ENCODE measurements around the gene PTPRG.

Gene PTPRG

DNA sequence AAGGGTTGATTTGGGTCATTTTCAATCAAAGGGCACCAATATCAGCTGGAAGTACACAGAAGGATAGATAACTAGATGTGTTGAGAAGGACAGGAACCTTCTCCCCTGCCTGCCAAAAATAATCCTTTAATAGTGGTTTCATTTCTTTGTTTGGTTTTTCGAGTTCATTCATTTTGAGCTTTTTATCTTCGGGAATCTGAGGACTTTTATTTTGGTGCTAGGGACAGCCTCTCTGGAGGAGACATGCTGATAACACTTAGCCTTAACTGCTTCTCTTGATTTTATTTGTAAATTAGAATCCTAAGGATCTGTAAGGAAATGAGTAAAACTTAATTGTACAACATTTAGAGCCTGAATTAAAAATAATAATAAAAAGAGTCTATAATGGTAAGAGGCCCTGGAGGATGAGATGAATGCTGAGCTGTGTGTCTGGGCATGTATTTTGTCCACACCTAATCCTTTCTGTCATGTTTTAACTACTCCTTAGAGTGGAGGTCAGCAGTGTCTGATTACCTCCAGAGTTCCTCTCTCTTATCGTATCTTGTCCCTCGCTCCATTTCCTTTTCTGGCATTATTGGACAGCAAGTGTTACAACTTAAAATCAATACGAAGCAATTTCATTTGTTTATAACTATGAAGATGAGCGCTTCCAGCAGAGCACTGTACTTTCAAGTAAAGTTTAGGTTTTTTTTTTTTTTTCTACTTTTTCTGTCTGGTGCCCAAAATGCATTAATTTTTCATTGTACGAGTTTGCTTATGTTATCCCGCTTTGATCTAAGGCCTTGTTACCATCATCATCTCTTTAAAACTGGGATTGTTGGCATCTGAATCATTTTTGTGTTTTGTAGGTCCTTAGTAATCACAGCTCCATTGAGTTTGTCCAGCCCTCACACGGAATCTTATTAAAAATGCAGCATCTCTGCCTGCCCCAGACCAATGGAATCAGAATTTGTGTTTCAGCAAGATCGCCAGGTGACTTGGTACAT lies 22.8 kb downstream of the PTPRG start:
- Mint-ChIP-seq H3K9me3 (no peaks in the 10 kb centered on the region), H3K4me3 (no peak overlapping the region), H3K27me3 (no peaks in the 10 kb centered on the region), H3K4me1 (no peaks in the 10 kb centered on the region), H3K36me3 (no peaks in the 10 kb centered on the region), H3K27ac (no peak overlapping the region)
- ATAC-seq (replicated peaks), result no peak
- DNase-seq, result no peak

GRCh38 chr3:61589856-61590255 lies 28.5 kb downstream of the PTPRG start:
- no peak for ATAC-seq (replicated peaks)
- H3K4me1 Mint-ChIP-seq, result no peaks in the 10 kb centered on the region

GRCh38 chr3:61591300-61591699 lies 29.9 kb downstream of the PTPRG start:
- Mint-ChIP-seq H3K4me1 (no peaks in the 10 kb centered on the region), H3K27me3 (no peaks in the 10 kb centered on the region), H3K36me3 (no peaks in the 10 kb centered on the region), H3K27ac (no peak overlapping the region), H3K9me3 (no peaks in the 10 kb centered on the region), H3K4me3 (no peak overlapping the region)
- no peak for ATAC-seq (replicated peaks)
- no peak for DNase-seq

More at GRCh38 chr3:61589856-61590255, 28.5 kb downstream of the PTPRG start:
- H3K36me3 Mint-ChIP-seq, result no peaks in the 10 kb centered on the region
- no peaks in the 10 kb centered on the region for H3K9me3 Mint-ChIP-seq
- no peak overlapping the region for H3K4me3 Mint-ChIP-seq
- no peak overlapping the region for H3K27ac Mint-ChIP-seq
- no peaks in the 10 kb centered on the region for H3K27me3 Mint-ChIP-seq
- no peak for DNase-seq

DNA sequence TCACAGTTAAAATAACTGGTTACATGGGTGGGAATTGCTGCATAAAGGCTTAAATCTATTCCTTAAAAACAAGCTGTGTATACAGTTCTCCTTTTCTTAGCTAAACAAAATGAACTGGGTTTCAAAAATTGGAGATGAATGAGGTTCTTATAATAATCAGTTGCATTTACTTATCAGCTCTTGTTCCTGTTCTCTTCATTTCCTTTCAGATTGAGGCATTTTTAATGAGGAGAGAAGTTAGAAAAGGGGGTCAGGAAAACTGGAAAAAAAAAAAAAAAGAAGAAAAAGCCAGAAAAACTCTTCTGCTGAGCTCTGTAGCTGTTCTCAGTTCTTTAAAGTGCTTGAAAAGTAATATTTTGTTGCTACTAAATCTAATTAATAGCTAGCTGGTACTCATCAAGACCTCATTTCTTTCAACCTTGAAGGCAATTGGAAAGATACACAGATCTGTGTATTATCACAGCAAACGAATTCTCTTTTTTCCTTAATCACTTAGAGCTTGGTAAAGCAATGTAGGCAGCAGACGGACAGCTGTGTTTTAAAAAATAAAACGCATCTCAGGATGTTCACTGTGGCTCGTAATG lies 32.2 kb downstream of the PTPRG start:
- Mint-ChIP-seq H3K36me3 (no peaks in the 10 kb centered on the region), H3K27me3 (peaks cover 0 to 2% of the 10 kb centered on the region in 2 donors), H3K27ac (no peak overlapping the region), H3K9me3 (no peaks in the 10 kb centered on the region), H3K4me1 (no peaks in the 10 kb centered on the region), H3K4me3 (no peak overlapping the region)
- no peak for ATAC-seq (replicated peaks)
- DNase-seq, result no peak

DNA sequence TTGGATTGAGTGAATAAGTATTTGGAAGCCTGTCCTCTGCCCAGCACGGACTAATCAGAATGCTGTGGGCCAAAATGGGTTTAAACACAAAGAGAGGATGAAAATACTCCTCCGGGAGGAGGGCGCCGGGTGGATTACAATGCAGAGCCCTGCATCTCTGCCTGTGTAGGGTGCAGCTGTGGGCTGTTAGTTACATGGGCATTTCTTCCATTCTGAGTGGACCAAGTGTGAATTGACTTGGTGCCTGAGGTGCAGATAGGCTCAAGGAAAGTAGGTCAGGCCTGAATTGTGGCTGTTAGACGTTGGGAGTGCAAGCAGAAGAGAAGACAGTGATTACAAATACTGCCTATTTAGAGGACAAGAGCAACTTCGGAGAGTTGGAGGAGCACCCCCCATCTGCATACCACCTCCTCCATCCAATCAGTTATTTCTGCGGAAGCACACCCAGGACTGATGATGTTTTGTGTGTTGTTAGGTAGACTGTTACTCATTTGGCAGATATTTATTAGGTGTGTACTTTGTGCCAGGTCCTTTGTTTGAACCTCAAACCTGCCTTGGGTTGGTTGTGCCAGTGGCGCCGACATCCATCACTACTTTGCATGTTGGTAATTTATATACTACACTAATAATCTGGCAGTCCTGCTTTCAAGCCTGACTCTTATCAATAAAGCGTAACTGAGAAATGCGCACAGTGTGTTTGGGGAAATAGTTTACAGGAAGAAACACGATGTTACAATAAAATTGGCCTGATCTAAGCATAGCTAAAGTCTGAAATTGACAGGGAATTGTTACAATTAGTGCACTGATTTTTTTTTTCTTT lies 33.0 kb downstream of the PTPRG start:
- H3K36me3 Mint-ChIP-seq, result no peaks in the 10 kb centered on the region
- no peak overlapping the region for H3K27ac Mint-ChIP-seq
- H3K4me3 Mint-ChIP-seq, result no peak overlapping the region
- DNase-seq (no peak), ATAC-seq (replicated peaks) (no peak)
- no peaks in the 10 kb centered on the region for H3K4me1 Mint-ChIP-seq
- H3K27me3 Mint-ChIP-seq, result peaks cover 0 to 6% of the 10 kb centered on the region in 2 donors
- H3K9me3 Mint-ChIP-seq, result no peaks in the 10 kb centered on the region

DNA sequence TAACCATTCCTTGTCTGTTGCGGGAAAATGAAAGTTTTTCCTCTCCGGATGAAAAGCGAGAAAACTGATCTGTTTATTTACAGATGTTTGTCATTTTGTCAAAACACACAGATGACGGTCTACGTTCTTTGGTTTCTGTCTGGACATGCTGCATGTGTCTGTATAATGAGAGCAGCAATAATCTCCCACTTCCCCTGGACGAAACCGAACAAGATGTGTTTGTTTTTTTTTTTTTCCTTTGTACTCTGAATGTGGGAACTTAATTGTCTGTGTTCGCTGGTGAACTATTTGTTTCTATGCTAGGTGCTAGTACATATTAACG lies 33.6 kb downstream of the PTPRG start:
- Mint-ChIP-seq H3K27me3 (peaks cover 0 to 6% of the 10 kb centered on the region in 2 donors), H3K27ac (no peak overlapping the region), H3K9me3 (no peaks in the 10 kb centered on the region), H3K4me3 (no peak overlapping the region), H3K36me3 (no peaks in the 10 kb centered on the region), H3K4me1 (no peaks in the 10 kb centered on the region)
- no peak for DNase-seq
- ATAC-seq (replicated peaks), result no peak

DNA sequence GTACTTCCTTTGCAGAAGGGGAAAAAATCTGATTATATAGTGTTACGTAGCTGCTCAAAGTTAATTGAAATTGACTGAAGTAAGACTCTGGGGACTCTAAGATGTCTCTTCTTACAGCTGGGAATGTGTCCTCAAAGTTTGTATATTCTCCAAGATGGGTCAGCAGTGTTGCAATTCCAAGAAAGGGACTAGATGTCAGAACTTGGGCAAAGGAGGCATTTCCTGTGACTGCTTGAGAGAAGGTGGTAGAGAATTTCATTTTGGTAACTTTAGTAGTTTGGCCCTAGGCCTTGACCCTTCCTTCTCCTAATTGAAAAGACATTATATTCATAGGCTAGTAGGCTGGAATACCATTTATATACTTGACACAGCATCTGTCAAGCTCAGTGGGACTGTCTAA lies 33.9 kb downstream of the PTPRG start:
- no peaks in the 10 kb centered on the region for H3K4me1 Mint-ChIP-seq
- no peak overlapping the region for H3K4me3 Mint-ChIP-seq
- no peak overlapping the region for H3K27ac Mint-ChIP-seq
- peaks cover 0 to 6% of the 10 kb centered on the region in 2 donors for H3K27me3 Mint-ChIP-seq
- DNase-seq (no peak), ATAC-seq (replicated peaks) (no peak)
- no peaks in the 10 kb centered on the region for H3K9me3 Mint-ChIP-seq
- H3K36me3 Mint-ChIP-seq, result no peaks in the 10 kb centered on the region

GRCh38 chr3:61595826-61596225 lies 34.5 kb downstream of the PTPRG start:
- no peak for DNase-seq

DNA sequence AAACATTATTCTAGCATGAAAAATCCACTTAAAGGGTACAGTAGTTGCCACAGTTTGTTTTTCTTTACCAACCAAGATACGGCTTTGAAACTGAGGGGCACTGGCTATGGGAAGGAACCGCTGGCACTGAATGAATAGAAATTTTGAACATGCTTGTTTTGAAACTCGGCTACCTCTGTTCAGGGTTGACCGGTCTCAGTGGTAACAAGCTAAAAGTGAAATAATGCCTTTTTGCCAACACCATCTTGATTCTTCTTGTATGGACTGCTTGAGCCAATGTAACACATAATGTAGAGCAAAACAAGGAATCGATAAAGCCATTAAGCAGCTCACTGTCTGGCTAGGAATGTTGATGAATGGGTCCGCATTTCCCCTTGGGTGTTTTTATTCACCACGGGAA lies 36.5 kb downstream of the PTPRG start:
- Mint-ChIP-seq H3K4me3 (no peak overlapping the region), H3K36me3 (no peaks in the 10 kb centered on the region), H3K4me1 (no peaks in the 10 kb centered on the region), H3K27ac (no peak overlapping the region), H3K9me3 (no peaks in the 10 kb centered on the region), H3K27me3 (peaks cover 0 to 6% of the 10 kb centered on the region in 2 donors)
- no peak for ATAC-seq (replicated peaks)
- no peak for DNase-seq

More at GRCh38 chr3:61595826-61596225, 34.5 kb downstream of the PTPRG start:
- Mint-ChIP-seq H3K27me3 (peaks cover 0 to 6% of the 10 kb centered on the region in 2 donors), H3K27ac (no peak overlapping the region), H3K9me3 (no peaks in the 10 kb centered on the region), H3K4me1 (no peaks in the 10 kb centered on the region), H3K36me3 (no peaks in the 10 kb centered on the region), H3K4me3 (no peak overlapping the region)
- ATAC-seq (replicated peaks), result no peak

DNA sequence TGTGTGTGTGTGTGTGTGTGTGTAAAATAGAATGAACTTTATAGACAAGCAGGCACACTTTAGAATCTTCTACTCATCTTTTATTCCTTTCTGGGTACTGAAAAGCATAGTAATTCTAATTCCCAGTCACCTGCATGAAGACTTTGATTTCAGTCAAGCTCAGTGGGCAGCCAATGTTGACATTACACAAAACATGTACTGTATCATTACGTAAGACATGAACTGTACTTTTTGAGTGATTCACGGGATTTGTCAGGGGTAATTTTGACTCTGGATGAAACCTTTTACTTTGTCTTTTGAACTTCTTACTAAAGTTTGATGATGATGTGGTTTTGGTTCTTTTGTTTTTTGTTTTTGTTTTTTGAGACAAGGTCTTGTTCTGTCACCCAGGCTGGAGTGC lies 38.8 kb downstream of the PTPRG start:
- Mint-ChIP-seq H3K36me3 (no peaks in the 10 kb centered on the region), H3K4me1 (no peaks in the 10 kb centered on the region), H3K27ac (no peak overlapping the region), H3K9me3 (peaks cover 0 to 3% of the 10 kb centered on the region in 2 donors), H3K27me3 (peaks cover 0 to 6% of the 10 kb centered on the region in 2 donors), H3K4me3 (no peak overlapping the region)
- DNase-seq, result no peak
- ATAC-seq (replicated peaks), result no peak

DNA sequence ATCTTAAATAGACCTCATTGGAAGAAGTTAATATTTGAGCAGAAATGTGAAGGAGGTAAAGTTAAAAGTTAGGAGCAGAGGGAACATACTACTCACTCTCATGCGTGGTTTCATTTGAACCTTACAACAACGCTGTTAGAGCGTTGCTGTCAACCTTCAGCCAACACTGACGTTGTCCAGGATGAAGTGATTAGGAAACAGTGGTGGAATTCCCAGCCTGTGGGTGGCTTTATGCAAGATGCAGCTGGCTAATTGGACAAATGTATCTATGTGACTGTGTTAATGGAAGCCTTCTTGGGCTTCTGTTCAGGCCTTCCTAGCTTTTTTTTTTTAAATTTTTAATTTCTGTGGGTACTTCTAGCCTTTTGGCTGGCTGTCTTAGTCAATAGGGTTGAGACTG lies 40.5 kb downstream of the PTPRG start:
- DNase-seq (no peak), ATAC-seq (replicated peaks) (no peak)
- Mint-ChIP-seq H3K4me1 (no peaks in the 10 kb centered on the region), H3K36me3 (no peaks in the 10 kb centered on the region), H3K27ac (no peak overlapping the region), H3K27me3 (peaks cover 0 to 6% of the 10 kb centered on the region in 2 donors), H3K9me3 (peaks cover 0 to 5% of the 10 kb centered on the region in 2 donors), H3K4me3 (no peak overlapping the region)

DNA sequence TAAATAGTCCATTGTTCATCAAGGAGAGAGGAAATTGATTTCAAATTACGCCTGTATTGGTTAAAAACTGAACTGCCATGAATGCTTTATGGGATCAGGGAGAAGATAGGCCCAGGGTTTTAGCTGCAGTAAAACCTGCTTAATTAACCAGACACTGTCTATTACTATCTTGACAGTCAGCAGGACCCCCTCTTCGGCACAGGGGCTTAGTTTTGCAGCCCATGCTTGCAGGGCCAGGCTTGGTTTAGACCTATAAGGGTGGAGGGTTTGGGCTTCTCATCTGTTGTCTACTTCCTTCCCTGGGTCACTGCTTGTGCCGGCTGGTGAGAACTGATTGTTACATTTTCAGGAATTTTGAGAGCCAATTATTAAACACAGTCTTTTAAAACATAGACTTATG lies 41.1 kb downstream of the PTPRG start:
- H3K9me3 Mint-ChIP-seq, result peaks cover 0 to 5% of the 10 kb centered on the region in 2 donors
- DNase-seq (no peak), ATAC-seq (replicated peaks) (no peak)
- H3K4me1 Mint-ChIP-seq, result no peaks in the 10 kb centered on the region
- no peak overlapping the region for H3K4me3 Mint-ChIP-seq
- no peak overlapping the region for H3K27ac Mint-ChIP-seq
- H3K36me3 Mint-ChIP-seq, result no peaks in the 10 kb centered on the region
- peaks cover 0 to 6% of the 10 kb centered on the region in 2 donors for H3K27me3 Mint-ChIP-seq

DNA sequence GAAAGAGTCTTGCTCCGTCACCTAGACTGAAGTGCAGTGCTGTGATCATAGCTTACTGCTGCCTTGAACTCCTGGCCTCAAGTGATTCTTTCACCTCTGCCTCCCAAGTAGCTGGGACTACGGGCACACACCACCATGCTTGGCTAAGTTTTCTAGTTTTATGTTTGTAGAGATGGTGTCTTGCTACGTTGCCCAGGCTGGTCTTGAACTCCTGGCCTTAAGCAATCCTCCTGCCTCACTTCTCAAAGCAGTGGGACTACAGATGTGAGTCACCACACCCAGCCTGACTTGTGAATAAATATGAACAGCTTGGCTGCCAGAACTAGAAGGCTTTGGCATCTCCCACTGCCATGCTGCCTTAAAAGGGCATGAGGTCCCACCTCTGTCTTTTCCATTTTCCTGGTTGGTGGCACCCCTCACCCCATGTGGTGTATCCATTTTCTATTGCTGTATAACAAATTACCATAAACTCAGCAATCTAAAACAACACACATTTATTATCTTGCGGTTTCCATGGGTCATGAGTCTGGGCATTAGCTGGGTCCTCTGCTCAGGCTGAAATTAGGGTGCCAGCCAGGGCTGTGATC lies 44.3 kb downstream of the PTPRG start:
- Mint-ChIP-seq H3K27me3 (no peaks in the 10 kb centered on the region), H3K4me3 (no peak overlapping the region)
- ATAC-seq (replicated peaks), result no peak

DNA sequence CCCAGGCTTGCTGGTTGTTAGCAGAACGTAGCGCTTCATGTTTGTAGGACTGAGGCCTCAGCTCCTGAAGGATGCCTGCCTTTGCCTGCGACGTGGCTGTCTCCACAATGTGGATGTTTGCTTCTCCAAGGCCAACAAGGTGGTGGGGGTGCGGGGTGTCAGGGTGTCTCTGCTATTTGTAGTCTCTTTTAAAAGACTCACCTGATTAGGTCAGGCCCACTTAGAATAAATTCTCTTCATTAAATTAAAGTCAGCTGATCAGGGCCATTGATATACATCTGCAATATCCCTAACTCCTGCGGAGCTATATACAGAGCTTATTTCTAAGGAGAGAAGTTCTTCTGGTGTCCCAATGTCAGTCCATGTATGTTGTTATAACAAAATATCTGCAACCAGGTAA lies 44.8 kb downstream of the PTPRG start:
- no peaks in the 10 kb centered on the region for H3K27me3 Mint-ChIP-seq
- no peaks in the 10 kb centered on the region for H3K36me3 Mint-ChIP-seq
- H3K9me3 Mint-ChIP-seq, result peaks cover 0 to 6% of the 10 kb centered on the region in 2 donors
- H3K27ac Mint-ChIP-seq, result no peak overlapping the region
- no peak overlapping the region for H3K4me3 Mint-ChIP-seq
- ATAC-seq (replicated peaks), result no peak
- no peak for DNase-seq
- no peaks in the 10 kb centered on the region for H3K4me1 Mint-ChIP-seq

More for the DNA sequence above, 44.3 kb downstream of the PTPRG start:
- Mint-ChIP-seq H3K36me3 (no peaks in the 10 kb centered on the region), H3K4me1 (no peaks in the 10 kb centered on the region), H3K9me3 (peaks cover 0 to 6% of the 10 kb centered on the region in 2 donors), H3K27ac (no peak overlapping the region)
- DNase-seq, result no peak
